HEK293 (cell line): ENCODE data around the gene FSCN2.

Source experiments
- CTCF ChIA-PET: fragments of 350-600 bp; formaldehyde crosslinking; extraction: SDS; loops from one replicate; lab custom pipeline; 2021; ENCODE audit warnings: antibody characterized with exemption; lab: Yijun Ruan, JAX
- POLR2A ChIA-PET: fragments of 300-600 bp; formaldehyde crosslinking; extraction: SDS; loops from one replicate; lab custom pipeline; 2020; ENCODE audit warnings: antibody characterized with exemption, inconsistent platforms; lab: Yijun Ruan, JAX
- H3K27ac ChIP-seq: fragments of 200-500 bp; sonication (Bioruptor generic); 2 replicates; pipeline ENCODE4 v1.5.1; 2014; ENCODE audit warnings: low read depth, low read length, control low read depth, inconsistent platforms; ENCODE audit errors: extremely low read depth
- H3K36me3 ChIP-seq, 2 experiments: fragments of 200-500 bp in 1 of 2; sonication (Bioruptor generic) in 1 of 2; 1 replicate in 1 of 2; 2 replicates in 1 of 2; pipeline ENCODE4 v1.5.1; 2014 to 2017; ENCODE audit warnings: inconsistent platforms in 2 of 2, low read length in 2 of 2; ENCODE audit not compliant: control insufficient read depth in 2 of 2, insufficient read depth in 1 of 2
- H3K4me1 ChIP-seq: fragments of 200-500 bp; sonication (Bioruptor generic); 2 replicates; pipeline ENCODE4 v1.5.1; 2014; ENCODE audit warnings: mild to moderate bottlenecking, low read length, inconsistent platforms; ENCODE audit not compliant: control insufficient read depth, insufficient read depth
- H3K4me3 ChIP-seq: 2 replicates; pipeline ENCODE4 v1.5.1; 2011; ENCODE audit warnings: low read depth, mild to moderate bottlenecking, control low read depth, low read length, moderate library complexity
- H3K9me3 ChIP-seq: fragments of 200-500 bp; sonication (Bioruptor generic); 2 replicates; pipeline ENCODE4 v1.5.1; 2014; ENCODE audit warnings: low read depth, low read length, inconsistent platforms; ENCODE audit not compliant: control insufficient read depth, insufficient read depth
- AEBP2 ChIP-seq: fragments of 450-650 bp; formaldehyde crosslinking; IDR thresholded peaks from 2 replicates; pipeline ENCODE4 v1.5.1; 2016; ENCODE audit warnings: missing biosample characterization, missing genetic modification characterization, borderline replicate concordance
- ATF2 ChIP-seq: fragments of 450-650 bp; formaldehyde crosslinking; IDR thresholded peaks from 2 replicates; pipeline ENCODE4 v1.5.1; 2016; ENCODE audit warnings: missing biosample characterization, missing genetic modification characterization, low read depth
- BCL11B ChIP-seq: fragments of 450-650 bp; formaldehyde crosslinking; IDR thresholded peaks from 2 replicates; pipeline ENCODE4 v1.5.1; 2016; ENCODE audit warnings: low read depth, missing biosample characterization, missing genetic modification characterization
- EGR2 ChIP-seq: fragments of 450-650 bp; formaldehyde crosslinking; IDR thresholded peaks from 2 replicates; pipeline ENCODE4 v1.5.1; 2016; ENCODE audit warnings: low read depth, missing biosample characterization, missing genetic modification characterization
- GLI4 ChIP-seq: fragments of 450-650 bp; formaldehyde crosslinking; IDR thresholded peaks from 2 replicates; pipeline ENCODE4 v1.5.1; 2016; ENCODE audit warnings: missing biosample characterization, missing genetic modification characterization
- KLF1 ChIP-seq: fragments of 450-650 bp; formaldehyde crosslinking; IDR thresholded peaks from 2 replicates; pipeline ENCODE4 v1.5.1; 2016; ENCODE audit warnings: missing biosample characterization, missing genetic modification characterization
- KLF8 ChIP-seq: fragments of 450-650 bp; formaldehyde crosslinking; IDR thresholded peaks from 2 replicates; pipeline ENCODE4 v1.5.1; 2016; ENCODE audit warnings: missing biosample characterization, missing genetic modification characterization
- KLF9 ChIP-seq: fragments of 450-650 bp; formaldehyde crosslinking; IDR thresholded peaks from 2 replicates; pipeline ENCODE4 v1.5.1; 2016; ENCODE audit warnings: missing biosample characterization, missing genetic modification characterization, low read depth
- PBX3 ChIP-seq: sonication (generic); formaldehyde crosslinking; IDR thresholded peaks from 2 replicates; pipeline ENCODE4 v1.8.1; 2022; ENCODE audit warnings: mild to moderate bottlenecking, moderate library complexity, missing genetic modification reagents
- WT1 ChIP-seq: fragments of 450-650 bp; formaldehyde crosslinking; IDR thresholded peaks from 2 replicates; pipeline ENCODE4 v1.5.1; 2016; ENCODE audit warnings: missing biosample characterization, missing genetic modification characterization
- ZFHX2 ChIP-seq: fragments of 450-650 bp; formaldehyde crosslinking; conservative IDR thresholded peaks from 2 replicates; pipeline ENCODE4 v1.5.1; 2016; ENCODE audit warnings: missing biosample characterization, missing genetic modification characterization
- ZNF302 ChIP-seq: fragments of 450-650 bp; formaldehyde crosslinking; IDR thresholded peaks from 2 replicates; pipeline ENCODE4 v1.5.1; 2016; ENCODE audit warnings: missing biosample characterization, missing genetic modification characterization, low read depth
- ZNF426 ChIP-seq: fragments of 450-650 bp; formaldehyde crosslinking; IDR thresholded peaks from 2 replicates; pipeline ENCODE4 v1.5.1; 2017; ENCODE audit warnings: missing biosample characterization, missing genetic modification characterization, mild to moderate bottlenecking, inconsistent platforms, moderate library complexity
- ZNF529 ChIP-seq: fragments of 450-650 bp; formaldehyde crosslinking; IDR thresholded peaks from 2 replicates; pipeline ENCODE4 v1.5.1; 2017; ENCODE audit warnings: missing genetic modification characterization, missing biosample characterization; ENCODE audit not compliant: insufficient replicate concordance
- ZNF645 ChIP-seq: fragments of 450-650 bp; formaldehyde crosslinking; IDR thresholded peaks from 2 replicates; pipeline ENCODE4; 2016; ENCODE audit warnings: missing biosample characterization, missing genetic modification characterization
- ZSCAN30 ChIP-seq: fragments of 450-650 bp; IDR thresholded peaks from 2 replicates; pipeline ENCODE4 v1.5.1; 2018; ENCODE audit warnings: missing biosample characterization, mild to moderate bottlenecking, missing genetic modification characterization, moderate library complexity
- ZXDB ChIP-seq: fragments of 450-650 bp; formaldehyde crosslinking; IDR thresholded peaks from 2 replicates; pipeline ENCODE4 v1.5.1; 2016; ENCODE audit warnings: missing biosample characterization, missing genetic modification characterization
- TF ChIP-seq, protein P1 (sequence below): fragments of 450-650 bp; formaldehyde crosslinking; IDR thresholded peaks from 2 replicates; pipeline ENCODE4 v1.5.1; 2016; ENCODE audit warnings: missing biosample characterization, missing genetic modification characterization
- TF ChIP-seq, protein P2 (sequence below): fragments of 450-650 bp; formaldehyde crosslinking; IDR thresholded peaks from 2 replicates; pipeline ENCODE4 v1.5.1; 2017; ENCODE audit warnings: missing biosample characterization, missing genetic modification characterization

The FSCN2 gene

GRCh38 chr17:81518113-81518784, 9.9 kb upstream of the FSCN2 start:
- no peaks in the 10 kb centered on the region for H3K9me3 ChIP-seq
- peak overlapping the region; percentile 59; the same call in 1 of the 2 replicates for H3K27ac ChIP-seq
- ChIA-PET POLR2A (interaction anchor here (0.6 to 4.4 kb wide), 15 partner anchors 10 to 295 kb away, joined by 3 to 42 read pairs (median 4); partner anchors contain the start of genes ARL16, CEP131, FAAP100 and HGS), CTCF (interaction anchor here (0.6 to 3.6 kb wide), 10 partner anchors 9 to 317 kb away, joined by 3 to 25 read pairs (median 3); no protein-coding TSS in a partner anchor)
- no peak for TF ChIP-seq GLI4 (tag by site-specific recombination)
- no peak for TF ChIP-seq AEBP2 (tag by site-specific recombination)
- TF ChIP-seq BCL11B (tag by site-specific recombination), result 0 out of 2 replicates have a peak, but pooled peaks have one; percentile 37
- TF ChIP-seq PBX3, result peak; percentile 8; the same call in 1 of the 2 replicates
- TF ChIP-seq EGR2, result peak; percentile 67; the same call in 1 of the 2 replicates
- TF ChIP-seq, protein P1, sequence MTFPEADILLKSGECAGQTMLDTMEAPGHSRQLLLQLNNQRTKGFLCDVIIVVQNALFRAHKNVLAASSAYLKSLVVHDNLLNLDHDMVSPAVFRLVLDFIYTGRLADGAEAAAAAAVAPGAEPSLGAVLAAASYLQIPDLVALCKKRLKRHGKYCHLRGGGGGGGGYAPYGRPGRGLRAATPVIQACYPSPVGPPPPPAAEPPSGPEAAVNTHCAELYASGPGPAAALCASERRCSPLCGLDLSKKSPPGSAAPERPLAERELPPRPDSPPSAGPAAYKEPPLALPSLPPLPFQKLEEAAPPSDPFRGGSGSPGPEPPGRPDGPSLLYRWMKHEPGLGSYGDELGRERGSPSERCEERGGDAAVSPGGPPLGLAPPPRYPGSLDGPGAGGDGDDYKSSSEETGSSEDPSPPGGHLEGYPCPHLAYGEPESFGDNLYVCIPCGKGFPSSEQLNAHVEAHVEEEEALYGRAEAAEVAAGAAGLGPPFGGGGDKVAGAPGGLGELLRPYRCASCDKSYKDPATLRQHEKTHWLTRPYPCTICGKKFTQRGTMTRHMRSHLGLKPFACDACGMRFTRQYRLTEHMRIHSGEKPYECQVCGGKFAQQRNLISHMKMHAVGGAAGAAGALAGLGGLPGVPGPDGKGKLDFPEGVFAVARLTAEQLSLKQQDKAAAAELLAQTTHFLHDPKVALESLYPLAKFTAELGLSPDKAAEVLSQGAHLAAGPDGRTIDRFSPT (tag by site-specific recombination), result peak; percentile 79
- no peak for TF ChIP-seq ZNF426 (tag by site-specific recombination)
- TF ChIP-seq ZFHX2 (tag by site-specific recombination), result peak; percentile 78
- TF ChIP-seq ZNF529 (tag by site-specific recombination), result no peak
- TF ChIP-seq ZNF645, result no peak
- no peak for TF ChIP-seq ATF2 (tag by site-specific recombination)
- no peak for TF ChIP-seq ZSCAN30 (tag by site-specific recombination)
- no peak for TF ChIP-seq ZNF302
- H3K4me1 ChIP-seq, result peaks cover 14% of the 10 kb centered on the region
- no peaks in the 10 kb centered on the region for H3K36me3 ChIP-seq
- no peak overlapping the region for H3K4me3 ChIP-seq

GRCh38 chr17:81518785-81519283, 9.3 kb upstream of the FSCN2 start:
- POLR2A ChIA-PET, result interaction anchor here (0.6 to 4.4 kb wide), 12 partner anchors 11 to 296 kb away, joined by 3 to 42 read pairs (median 4); partner anchors contain the start of genes ARL16, CEP131, FAAP100 and HGS
- H3K4me3 ChIP-seq, result peak overlapping the region; percentile 46
- no peaks in the 10 kb centered on the region for H3K36me3 ChIP-seq
- H3K9me3 ChIP-seq, result no peaks in the 10 kb centered on the region
- H3K27ac ChIP-seq, result peak overlapping the region; percentile 59; the same call in 1 of the 2 replicates
- CTCF ChIA-PET, result interaction anchor here (0.6 to 3.6 kb wide), 11 partner anchors 10 to 264 kb away, joined by 3 to 25 read pairs (median 4); no protein-coding TSS in a partner anchor
- H3K4me1 ChIP-seq, result peaks cover 14% of the 10 kb centered on the region
- TF ChIP-seq BCL11B (tag by site-specific recombination) (0 out of 2 replicates have a peak, but pooled peaks have one; percentile 1), ZXDB (tag by site-specific recombination) (no peak), KLF9 (peak; percentile 63; the same call in 1 of the 2 replicates), KLF8 (tag by site-specific recombination) (peak; percentile 40; the same call in 1 of the 2 replicates), PBX3 (peak; percentile 55; the same call in 1 of the 2 replicates), WT1 (tag by site-specific recombination) (no peak), KLF1 (tag by site-specific recombination) (peak; percentile 75; the same call in 1 of the 2 replicates)
- TF ChIP-seq, protein P2, sequence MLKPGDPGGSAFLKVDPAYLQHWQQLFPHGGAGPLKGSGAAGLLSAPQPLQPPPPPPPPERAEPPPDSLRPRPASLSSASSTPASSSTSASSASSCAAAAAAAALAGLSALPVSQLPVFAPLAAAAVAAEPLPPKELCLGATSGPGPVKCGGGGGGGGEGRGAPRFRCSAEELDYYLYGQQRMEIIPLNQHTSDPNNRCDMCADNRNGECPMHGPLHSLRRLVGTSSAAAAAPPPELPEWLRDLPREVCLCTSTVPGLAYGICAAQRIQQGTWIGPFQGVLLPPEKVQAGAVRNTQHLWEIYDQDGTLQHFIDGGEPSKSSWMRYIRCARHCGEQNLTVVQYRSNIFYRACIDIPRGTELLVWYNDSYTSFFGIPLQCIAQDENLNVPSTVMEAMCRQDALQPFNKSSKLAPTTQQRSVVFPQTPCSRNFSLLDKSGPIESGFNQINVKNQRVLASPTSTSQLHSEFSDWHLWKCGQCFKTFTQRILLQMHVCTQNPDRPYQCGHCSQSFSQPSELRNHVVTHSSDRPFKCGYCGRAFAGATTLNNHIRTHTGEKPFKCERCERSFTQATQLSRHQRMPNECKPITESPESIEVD (tag by site-specific recombination), result no peak
